Fibroblast of the conjunctiva (primary cell): ENCODE results near the gene ZBTB17.

Experiments
- DNase-seq: peaks from one replicate; pipeline ENCODE4 v3.0.0-alpha.2; 2010; ENCODE audit warnings: low read depth

The ZBTB17 gene

GRCh38 chr1:15960808-15961207, 15.1 kb downstream of the ZBTB17 start:
- DNase-seq, result no peak

DNA sequence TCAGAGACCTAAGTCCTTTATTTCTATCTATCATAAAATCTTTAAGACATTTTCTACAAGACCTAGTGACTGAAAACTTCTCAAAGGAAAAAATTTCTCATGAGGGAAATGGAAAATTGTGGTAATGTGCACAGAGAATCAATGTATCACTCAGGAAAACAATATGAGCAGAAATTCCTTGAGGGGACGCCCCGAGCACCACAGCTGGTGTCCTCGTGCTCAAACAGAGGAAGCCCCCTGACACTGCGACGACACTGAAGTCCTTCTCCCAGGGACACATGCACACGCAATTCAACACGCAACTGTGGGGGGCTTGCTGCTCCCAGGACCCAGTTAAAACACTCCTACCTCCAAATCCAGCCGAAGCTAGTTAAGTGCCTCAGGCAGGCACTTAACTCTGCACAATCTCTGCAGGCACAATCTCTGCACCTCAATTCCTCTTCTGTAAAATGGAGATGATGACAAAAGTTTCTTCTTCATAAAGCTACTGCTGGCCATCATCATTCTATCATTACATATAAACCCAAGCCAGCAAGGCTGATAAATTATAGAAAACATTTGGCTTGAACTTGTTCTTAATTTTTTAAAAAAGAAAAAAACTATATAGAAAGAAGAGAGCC, 16.0 kb downstream of the ZBTB17 start:
- DNase-seq, result no peak

GRCh38 chr1:15959424-15959823, 16.5 kb downstream of the ZBTB17 start:
- DNase-seq, result no peak

DNA sequence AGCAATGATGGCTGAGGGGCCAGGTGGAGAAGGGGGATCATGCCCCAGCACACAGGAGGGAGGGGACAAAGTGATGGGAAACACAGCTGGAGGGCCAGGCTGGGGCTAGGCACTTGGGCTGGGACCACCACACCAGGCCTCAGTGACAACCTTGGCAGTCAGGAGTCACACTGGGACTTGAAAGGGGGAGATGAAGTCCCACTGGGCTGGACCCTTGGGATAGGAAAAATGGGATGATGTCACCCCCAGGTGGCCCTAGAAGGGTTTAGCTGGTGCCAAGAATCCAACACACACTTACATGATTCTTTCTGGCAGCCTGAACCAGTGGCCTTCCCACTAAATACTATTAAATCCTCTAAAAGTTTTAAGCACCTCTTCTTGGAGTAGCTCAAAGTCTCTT, 17.1 kb downstream of the ZBTB17 start:
- DNase-seq, result no peak

GRCh38 chr1:15958111-15958510, 17.8 kb downstream of the ZBTB17 start:
- DNase-seq, result no peak

DNA sequence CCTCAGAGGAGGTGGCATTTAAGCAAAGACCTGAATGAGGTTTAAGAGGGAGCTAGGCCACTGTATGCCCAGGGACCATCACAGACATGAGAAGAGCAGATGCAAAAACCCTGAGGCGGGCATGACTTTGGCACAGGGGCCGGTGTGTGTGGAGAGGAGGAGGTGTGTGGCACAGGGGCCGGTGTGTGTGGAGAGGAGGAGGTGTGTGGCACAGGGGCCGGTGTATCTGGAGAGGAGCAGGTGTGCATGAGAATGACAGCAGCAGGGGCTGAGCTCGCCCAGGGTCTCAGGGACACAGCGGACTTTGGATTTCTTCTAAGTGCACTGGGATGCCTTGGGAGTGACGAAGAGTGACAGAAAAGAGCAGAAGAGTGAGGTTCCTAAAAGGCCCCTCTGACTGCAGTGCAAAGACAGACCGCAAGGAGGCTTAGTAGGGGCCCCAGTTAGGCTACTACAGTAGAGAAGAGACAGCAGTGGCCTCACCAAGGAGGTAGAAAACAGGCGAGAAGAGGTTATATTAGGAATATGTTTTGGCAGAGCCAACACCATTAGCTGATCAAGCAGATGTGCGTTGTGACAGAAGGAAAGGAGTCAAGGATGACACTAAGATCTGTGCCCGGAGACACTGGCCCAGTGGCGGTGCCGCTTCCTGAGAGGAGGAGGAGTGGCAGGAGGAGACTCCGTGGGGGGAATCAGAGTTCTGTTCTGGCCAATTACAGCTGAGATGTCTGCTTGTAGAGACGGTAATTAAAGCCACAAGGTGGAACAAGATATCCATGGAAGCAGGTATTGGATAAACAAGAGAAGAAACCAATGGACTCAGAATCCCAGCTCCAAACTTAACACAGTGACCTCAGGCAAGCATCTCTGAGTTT, 18.4 kb downstream of the ZBTB17 start:
- DNase-seq, result no peak

DNA sequence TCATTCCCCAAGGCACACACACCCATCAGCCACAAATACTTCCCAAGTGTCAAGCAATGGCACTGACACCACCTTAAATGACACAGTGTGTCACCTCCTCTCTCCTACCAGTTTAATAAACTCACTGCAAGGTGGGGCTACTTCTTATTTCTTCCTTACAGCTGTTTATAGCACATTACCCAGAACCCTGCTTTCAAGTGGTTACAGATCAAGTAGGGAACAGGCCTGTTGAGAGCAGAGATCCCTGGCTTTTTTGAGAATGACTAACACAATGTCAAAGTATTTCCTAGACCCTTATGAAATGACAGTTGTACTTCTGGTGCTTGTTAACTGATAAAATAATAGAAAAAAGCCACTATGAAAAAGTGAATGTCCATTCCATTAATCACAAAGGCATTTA, 19.8 kb downstream of the ZBTB17 start:
- DNase-seq, result no peak

- DNase-seq, result no peak
Observed at GRCh38 chr1:15955552-15955951, 20.3 kb downstream of the ZBTB17 start.

DNA sequence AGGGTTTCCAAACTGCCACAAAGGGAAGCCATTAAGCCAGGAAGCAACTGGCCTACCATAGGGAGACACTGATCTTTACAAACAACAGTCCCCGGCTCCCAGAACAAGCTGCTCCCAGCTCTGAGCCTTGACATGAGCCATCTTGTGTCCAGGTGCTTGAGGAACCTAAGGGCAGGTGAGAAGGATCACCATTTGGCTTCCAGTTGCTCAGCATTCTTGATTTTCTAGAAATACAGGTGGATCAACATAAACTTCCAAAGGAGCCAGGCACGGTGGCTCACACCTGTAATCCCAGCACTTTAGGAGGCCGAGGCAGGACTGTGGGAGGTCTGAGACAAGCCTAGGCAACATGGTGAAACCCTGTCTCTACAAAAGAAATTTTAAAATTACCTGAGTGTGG, 21.6 kb downstream of the ZBTB17 start:
- no peak for DNase-seq

DNA sequence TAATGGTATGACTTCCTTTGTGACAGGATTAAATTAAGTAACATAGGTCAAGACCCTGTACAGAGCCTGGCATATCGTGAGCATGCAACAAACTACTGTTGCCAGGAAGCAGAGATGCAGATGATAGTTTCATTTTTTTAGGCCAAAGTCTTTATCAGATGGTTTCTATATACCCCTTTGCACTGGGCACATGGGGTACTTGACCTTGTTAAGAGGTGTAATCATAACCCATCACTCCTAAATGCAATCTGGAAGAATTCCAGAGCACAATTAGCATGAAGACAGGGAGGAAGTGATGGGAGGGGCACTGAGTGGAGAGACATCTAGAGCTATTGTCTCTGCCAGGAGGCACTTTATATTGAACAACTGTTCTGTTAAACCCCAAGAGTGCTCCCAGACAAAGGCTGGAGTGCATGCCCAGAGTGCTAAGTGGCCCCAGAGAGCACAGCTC, 22.1 kb downstream of the ZBTB17 start:
- DNase-seq, result no peak

- no peak for DNase-seq
Observed at GRCh38 chr1:15953294-15953771, 22.6 kb downstream of the ZBTB17 start.

GRCh38 chr1:15952317-15953258, 23.3 kb downstream of the ZBTB17 start:
- DNase-seq, result peak; percentile 56

DNA sequence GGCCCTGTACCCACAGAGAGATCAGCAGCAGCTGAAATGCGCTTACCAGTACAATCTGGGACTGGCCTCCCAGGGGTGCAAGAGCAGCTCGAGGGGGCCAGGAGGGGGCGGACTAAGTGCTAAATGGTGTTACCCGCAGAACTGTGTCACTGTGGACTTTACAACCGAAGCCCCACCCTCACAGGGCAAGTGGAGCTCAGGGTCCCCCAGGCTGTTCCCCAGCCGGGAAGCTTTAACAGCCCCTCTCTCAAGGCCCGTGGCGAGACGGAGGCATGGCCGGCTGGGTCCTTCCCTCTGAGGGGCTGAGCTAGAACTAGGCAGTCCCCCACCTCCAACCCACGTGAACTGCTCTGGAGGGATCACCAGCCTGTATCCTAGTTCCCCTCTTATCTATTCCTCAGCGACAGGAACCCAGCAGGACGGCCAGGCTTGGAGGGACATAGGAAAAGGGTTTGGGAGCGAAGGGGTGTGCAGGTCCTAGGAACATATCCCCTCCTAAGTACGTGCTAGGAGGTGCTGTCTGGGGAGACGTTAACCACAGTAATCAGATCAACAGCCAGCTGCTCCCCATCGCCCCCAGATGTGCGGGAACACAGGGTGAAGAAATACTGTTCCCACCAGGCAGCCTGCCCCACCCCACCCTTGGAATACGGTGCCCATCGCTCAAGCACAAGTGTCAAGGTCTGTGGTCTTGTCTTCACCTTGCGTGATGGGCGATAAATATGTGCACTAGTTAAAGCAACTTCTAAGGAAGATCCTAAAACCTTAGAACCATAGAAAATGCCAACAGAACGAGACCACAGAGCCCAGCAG, 24.4 kb downstream of the ZBTB17 start:
- no peak for DNase-seq

DNA sequence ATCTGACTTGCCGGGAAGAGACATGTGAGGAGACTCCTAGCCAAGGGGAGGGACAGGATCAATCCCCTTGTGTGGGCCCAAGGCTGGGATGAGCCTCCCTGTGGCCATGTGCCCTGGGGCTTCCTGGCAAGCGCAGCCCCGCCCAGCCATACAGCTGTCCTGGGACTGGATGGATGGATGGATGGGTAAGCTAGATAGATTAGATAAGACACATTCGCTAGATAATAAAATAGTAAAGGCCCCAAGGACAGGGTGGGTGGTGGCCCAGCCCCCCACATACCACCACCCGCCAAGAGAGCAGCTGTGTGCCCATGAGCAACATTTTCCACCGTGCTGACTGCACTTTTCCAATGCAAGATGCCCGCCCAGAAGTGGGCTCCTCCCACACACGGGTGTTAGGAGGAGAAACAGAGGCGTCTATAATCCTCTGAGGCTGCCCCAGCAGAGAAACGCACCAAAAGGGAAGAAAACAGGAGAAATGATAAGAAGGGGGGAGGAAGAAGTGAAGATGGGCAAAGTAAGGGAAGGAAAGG, 25.1 kb downstream of the ZBTB17 start:
- DNase-seq, result peak; percentile 64

- DNase-seq, result no peak
Observed at GRCh38 chr1:15950302-15950701, 25.6 kb downstream of the ZBTB17 start.

GRCh38 chr1:15949453-15950245, 26.3 kb downstream of the ZBTB17 start:
- DNase-seq, result peak; percentile 93

DNA sequence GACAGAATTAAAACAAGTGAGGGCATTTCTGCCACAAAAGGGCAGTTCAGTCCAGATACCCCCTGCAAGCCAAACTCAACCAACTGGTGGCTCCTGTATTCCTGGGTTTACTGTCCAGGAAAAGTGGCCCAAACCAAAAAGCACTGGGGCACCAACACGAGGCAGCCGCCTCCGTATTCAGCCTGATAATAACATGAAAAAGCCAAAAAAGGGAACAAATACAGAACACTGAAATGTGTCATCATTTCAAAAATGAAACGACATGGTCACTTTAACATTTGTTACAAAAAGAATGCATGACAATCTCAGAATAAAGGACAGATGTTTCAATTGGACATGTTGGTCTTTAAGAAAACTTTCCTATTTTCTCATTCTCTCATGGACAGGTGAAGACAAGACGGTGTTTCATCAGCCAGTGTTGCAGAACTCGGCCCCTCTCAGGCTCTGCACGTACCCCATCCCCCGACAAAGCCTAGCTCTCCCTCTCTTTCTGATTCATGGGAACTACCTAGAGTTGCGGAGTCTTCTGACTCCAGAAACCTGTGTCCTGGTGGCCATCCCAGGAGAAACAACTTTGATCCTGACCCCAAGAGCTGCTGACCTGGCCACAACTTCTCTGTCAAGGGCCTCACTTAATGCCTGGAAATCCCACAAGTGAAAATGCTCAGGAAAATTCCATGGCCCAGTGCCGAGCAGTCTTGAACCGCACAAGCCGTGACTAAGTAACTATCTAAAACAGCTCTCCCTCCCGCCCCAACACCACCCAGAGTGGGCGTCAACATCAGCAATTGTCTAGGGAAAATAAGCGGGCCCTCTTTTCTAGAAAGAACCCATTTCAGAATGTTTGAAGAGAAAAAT, 27.1 kb downstream of the ZBTB17 start:
- DNase-seq, result peak; percentile 82

GRCh38 chr1:15948091-15948591, 27.8 kb downstream of the ZBTB17 start:
- DNase-seq, result no peak
